Liver (tissue), 3 donors: ENCODE measurements around the gene NR5A1.

ENCODE experiments used
- RXRA ChIP-seq, 2 donors: IDR thresholded peaks; 2 replicates each; pipeline ENCODE4 v1.6.1; 2017 to 2018; ENCODE audit warnings: antibody characterized with exemption in 2 of 2, mild to moderate bottlenecking in 1 of 2
- TAF1 ChIP-seq: conservative IDR thresholded peaks from 2 replicates; pipeline ENCODE4 v1.6.1; 2016; ENCODE audit warnings: antibody characterized with exemption, mild to moderate bottlenecking
- TF ChIP-seq, protein P1 (sequence below): fragments of 150-350 bp; IDR thresholded peaks from 2 replicates; pipeline ENCODE4 v1.5.1; 2017; ENCODE audit warnings: improper control_type of control experiment, low read depth, low read length; ENCODE audit not compliant: missing input control
- TF ChIP-seq, protein P2 (sequence below): IDR thresholded peaks from 2 replicates; pipeline ENCODE4 v1.6.1; 2016; ENCODE audit warnings: antibody characterized with exemption
- TF ChIP-seq, protein P3 (sequence below): IDR thresholded peaks from 2 replicates; pipeline ENCODE4 v1.6.1; 2016; ENCODE audit warnings: antibody characterized with exemption, mild to moderate bottlenecking
- donor health status: healthy.
- donor health status: healthy.

DNA sequence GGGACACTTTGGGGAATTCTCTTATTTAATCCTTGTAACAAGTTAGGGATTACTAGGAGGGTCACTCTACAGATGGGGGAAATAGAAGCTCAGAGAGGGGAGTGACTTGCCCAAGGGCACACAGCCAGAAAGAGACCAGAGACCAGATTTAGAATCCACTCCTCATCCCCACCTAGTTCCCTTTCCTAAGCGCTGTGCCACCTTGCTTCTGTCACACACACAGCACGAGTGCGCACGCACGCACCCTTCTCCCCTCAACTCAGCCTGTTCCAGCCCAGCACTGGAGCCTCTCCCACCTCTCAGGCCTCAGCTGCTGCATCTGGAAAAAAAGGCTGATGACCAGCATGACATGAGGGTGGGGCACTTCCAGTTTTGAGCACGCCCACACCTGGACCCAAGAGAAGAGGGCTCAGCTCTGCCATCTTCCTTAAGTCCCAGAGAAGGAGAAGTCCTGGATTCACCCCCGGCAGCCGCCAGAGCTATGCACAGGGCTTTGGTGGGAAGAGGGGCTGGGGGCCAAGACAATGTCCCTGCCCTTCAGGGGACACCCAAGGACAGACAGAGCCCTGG is 18.5 kb downstream of the NR5A1 start:
- TF ChIP-seq, protein P1, sequence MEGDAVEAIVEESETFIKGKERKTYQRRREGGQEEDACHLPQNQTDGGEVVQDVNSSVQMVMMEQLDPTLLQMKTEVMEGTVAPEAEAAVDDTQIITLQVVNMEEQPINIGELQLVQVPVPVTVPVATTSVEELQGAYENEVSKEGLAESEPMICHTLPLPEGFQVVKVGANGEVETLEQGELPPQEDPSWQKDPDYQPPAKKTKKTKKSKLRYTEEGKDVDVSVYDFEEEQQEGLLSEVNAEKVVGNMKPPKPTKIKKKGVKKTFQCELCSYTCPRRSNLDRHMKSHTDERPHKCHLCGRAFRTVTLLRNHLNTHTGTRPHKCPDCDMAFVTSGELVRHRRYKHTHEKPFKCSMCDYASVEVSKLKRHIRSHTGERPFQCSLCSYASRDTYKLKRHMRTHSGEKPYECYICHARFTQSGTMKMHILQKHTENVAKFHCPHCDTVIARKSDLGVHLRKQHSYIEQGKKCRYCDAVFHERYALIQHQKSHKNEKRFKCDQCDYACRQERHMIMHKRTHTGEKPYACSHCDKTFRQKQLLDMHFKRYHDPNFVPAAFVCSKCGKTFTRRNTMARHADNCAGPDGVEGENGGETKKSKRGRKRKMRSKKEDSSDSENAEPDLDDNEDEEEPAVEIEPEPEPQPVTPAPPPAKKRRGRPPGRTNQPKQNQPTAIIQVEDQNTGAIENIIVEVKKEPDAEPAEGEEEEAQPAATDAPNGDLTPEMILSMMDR: no peak
- TF ChIP-seq, protein P2, sequence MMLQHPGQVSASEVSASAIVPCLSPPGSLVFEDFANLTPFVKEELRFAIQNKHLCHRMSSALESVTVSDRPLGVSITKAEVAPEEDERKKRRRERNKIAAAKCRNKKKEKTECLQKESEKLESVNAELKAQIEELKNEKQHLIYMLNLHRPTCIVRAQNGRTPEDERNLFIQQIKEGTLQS: no peak
- TF ChIP-seq, protein P3, sequence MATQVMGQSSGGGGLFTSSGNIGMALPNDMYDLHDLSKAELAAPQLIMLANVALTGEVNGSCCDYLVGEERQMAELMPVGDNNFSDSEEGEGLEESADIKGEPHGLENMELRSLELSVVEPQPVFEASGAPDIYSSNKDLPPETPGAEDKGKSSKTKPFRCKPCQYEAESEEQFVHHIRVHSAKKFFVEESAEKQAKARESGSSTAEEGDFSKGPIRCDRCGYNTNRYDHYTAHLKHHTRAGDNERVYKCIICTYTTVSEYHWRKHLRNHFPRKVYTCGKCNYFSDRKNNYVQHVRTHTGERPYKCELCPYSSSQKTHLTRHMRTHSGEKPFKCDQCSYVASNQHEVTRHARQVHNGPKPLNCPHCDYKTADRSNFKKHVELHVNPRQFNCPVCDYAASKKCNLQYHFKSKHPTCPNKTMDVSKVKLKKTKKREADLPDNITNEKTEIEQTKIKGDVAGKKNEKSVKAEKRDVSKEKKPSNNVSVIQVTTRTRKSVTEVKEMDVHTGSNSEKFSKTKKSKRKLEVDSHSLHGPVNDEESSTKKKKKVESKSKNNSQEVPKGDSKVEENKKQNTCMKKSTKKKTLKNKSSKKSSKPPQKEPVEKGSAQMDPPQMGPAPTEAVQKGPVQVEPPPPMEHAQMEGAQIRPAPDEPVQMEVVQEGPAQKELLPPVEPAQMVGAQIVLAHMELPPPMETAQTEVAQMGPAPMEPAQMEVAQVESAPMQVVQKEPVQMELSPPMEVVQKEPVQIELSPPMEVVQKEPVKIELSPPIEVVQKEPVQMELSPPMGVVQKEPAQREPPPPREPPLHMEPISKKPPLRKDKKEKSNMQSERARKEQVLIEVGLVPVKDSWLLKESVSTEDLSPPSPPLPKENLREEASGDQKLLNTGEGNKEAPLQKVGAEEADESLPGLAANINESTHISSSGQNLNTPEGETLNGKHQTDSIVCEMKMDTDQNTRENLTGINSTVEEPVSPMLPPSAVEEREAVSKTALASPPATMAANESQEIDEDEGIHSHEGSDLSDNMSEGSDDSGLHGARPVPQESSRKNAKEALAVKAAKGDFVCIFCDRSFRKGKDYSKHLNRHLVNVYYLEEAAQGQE: no peak
- TF ChIP-seq TAF1 (no peak), RXRA (IDR thresholded peaks at IDR 0.05) (no peak)
